ENCODE data around the gene PXDC1.

DNA sequence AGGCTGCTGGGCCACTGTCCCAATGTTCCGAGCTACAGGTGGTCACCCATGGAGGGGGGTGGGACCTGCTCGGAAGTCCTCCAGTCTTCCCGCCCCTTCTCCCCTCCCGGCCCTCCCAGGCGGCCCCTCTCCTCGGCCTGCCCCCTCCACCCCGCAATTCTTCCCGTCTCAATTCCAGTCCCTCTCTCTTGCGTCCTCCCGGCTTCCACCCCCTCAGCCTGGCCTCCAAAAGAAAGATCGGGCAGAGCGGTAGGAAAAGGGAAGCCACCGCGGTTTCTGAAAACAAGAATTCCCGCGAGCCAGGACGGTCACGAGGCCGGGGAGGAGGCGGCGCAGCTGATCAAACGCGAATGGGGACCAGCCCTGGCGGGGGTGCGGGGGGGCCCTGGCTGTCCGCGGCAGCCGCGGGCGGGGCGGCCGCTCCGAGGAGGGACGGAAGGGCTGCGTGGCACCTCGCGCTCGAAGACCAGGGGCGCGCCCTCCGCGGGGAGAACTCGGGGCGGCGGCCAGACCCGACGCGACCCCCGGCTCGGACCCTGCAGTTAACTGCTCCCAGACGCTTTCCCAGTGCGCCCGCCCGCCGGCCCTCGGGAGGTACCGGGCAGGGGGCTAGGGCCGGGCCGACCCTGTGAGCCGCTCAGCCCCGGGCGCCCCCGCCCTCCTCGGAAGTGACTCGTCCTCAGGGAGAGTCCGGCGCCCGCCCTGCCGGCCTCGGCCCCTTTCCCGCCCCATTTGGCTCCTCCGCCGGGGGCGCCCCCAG is 1.0 kb downstream of the PXDC1 start:
- no peak for TF ChIP-seq TAF1 (IDR thresholded peaks at IDR 0.05; ENCODE audit: borderline replicate concordance, insufficient read depth, low read length)
- no peak for TF ChIP-seq SIN3A (IDR thresholded peaks at IDR 0.05; ENCODE audit: borderline replicate concordance, insufficient read depth, low read length)
- TF ChIP-seq, protein P1, sequence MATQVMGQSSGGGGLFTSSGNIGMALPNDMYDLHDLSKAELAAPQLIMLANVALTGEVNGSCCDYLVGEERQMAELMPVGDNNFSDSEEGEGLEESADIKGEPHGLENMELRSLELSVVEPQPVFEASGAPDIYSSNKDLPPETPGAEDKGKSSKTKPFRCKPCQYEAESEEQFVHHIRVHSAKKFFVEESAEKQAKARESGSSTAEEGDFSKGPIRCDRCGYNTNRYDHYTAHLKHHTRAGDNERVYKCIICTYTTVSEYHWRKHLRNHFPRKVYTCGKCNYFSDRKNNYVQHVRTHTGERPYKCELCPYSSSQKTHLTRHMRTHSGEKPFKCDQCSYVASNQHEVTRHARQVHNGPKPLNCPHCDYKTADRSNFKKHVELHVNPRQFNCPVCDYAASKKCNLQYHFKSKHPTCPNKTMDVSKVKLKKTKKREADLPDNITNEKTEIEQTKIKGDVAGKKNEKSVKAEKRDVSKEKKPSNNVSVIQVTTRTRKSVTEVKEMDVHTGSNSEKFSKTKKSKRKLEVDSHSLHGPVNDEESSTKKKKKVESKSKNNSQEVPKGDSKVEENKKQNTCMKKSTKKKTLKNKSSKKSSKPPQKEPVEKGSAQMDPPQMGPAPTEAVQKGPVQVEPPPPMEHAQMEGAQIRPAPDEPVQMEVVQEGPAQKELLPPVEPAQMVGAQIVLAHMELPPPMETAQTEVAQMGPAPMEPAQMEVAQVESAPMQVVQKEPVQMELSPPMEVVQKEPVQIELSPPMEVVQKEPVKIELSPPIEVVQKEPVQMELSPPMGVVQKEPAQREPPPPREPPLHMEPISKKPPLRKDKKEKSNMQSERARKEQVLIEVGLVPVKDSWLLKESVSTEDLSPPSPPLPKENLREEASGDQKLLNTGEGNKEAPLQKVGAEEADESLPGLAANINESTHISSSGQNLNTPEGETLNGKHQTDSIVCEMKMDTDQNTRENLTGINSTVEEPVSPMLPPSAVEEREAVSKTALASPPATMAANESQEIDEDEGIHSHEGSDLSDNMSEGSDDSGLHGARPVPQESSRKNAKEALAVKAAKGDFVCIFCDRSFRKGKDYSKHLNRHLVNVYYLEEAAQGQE (IDR thresholded peaks at IDR 0.05; ENCODE audit: insufficient read depth in 1 of 2, low read depth in 2 of 2, low read length in 2 of 2): no peak

Measured in PFSK-1 (cell line).